H1 (cell line): Measurements from ENCODE around the gene LIPG. TPM values are rescaled to one million over a fixed set of nuclear protein-coding genes. Genes with fewer than 3 reads are reported as not detected.
A peak's percentile ranks its signal among the peaks of the same experiment; 100 is the strongest.

Experiments used
- CHD7 ChIP-seq: fragments of 300-600 bp; sonication (generic); IDR thresholded peaks from 2 replicates; pipeline ENCODE4 v1.7.1; 2012; ENCODE audit warnings: low read length, moderate library complexity, mild to moderate bottlenecking, inconsistent platforms; ENCODE audit not compliant: insufficient replicate concordance
- E2F6 ChIP-seq: IDR thresholded peaks from 2 replicates; pipeline ENCODE4 v1.6.1; 2012; ENCODE audit warnings: inconsistent platforms
- GABPA ChIP-seq: IDR thresholded peaks from 2 replicates; pipeline ENCODE4 v1.6.1; 2011; ENCODE audit warnings: mild to moderate bottlenecking, low read length, moderate library complexity, borderline replicate concordance; ENCODE audit not compliant: insufficient read depth
- HDAC2 ChIP-seq, 2 experiments: fragments of 300-600 bp in 1 of 2; sonication (generic) in 1 of 2; IDR thresholded peaks; 2 replicates each; pipeline ENCODE4 v1.6.1; 2011 to 2012; ENCODE audit warnings: low read depth in 2 of 2, low read length in 2 of 2, mild to moderate bottlenecking in 2 of 2, moderate library complexity in 2 of 2, borderline replicate concordance in 1 of 2, inconsistent platforms in 1 of 2
- MAX ChIP-seq: IDR thresholded peaks from 2 replicates; pipeline ENCODE4 v1.6.1; 2012; ENCODE audit warnings: inconsistent platforms
- RFX5 ChIP-seq: IDR thresholded peaks from 2 replicates; pipeline ENCODE4 v1.6.1; 2011; ENCODE audit warnings: low read depth, low read length, improper control_type of control experiment, borderline replicate concordance
- SIRT6 ChIP-seq: IDR thresholded peaks from one replicate; pipeline ENCODE4 v1.7.1; 2012; ENCODE audit warnings: low read length, inconsistent platforms
- ZNF274 ChIP-seq: IDR thresholded peaks from 2 replicates; pipeline ENCODE4 v1.7.0; 2012; ENCODE audit warnings: low read length, borderline replicate concordance; ENCODE audit errors: extremely low read depth
- polyA plus RNA-seq, 7 experiments: library from polyadenylated mRNA; depleted of rRNA in 3 of 7; stranded (reverse) in 5 of 7; unstranded in 2 of 7; fragments of >200 nt in 5 of 7; fragments of 200-250 nt in 2 of 7; gene quantifications; 1 replicate in 5 of 7; 2 replicates in 1 of 7; 4 replicates in 1 of 7; pipeline versions ENCODE4 v1.2.1 to v1.2.3, GENCODE V29; 2011 to 2013; ENCODE audit warnings: missing spikeins in 2 of 7, mixed read lengths in 2 of 7
- total RNA-seq: library from RNA; stranded (reverse); fragmentation: NEBNext Ultra II Directional; extraction: Animal tissue kit (Norgen Biotek cat#: 25700); gene quantifications from 2 replicates; pipeline ENCODE4 v1.2.1, GENCODE V29; 2021

Gene LIPG
- total and polyA plus RNA-seq, 2 of the 8 experiments (the other 6 are each of a cell fraction or from before 2014, with no cell fraction given) = 9.2 to 9.8 TPM

- TF ChIP-seq CHD7 = no peak
- no peak for TF ChIP-seq ZNF274
- TF ChIP-seq E2F6 = peak; percentile 84
- no peak for TF ChIP-seq RFX5
- TF ChIP-seq SIRT6 = no peak
- TF ChIP-seq GABPA = no peak
- no peak for TF ChIP-seq HDAC2 (IDR thresholded peaks at IDR 0.05; ENCODE audit: borderline replicate concordance in 1 of 2, low read depth in 2 of 2, low read length in 2 of 2)
- TF ChIP-seq MAX = peak; percentile 86
Measured at GRCh38 chr18:49561289-49562193, at the start of gene LIPG (continued).
